ENCODE data around the gene IGFN1. TPM values are rescaled to one million over a fixed set of nuclear protein-coding genes. Genes with fewer than 3 reads are reported as not detected.

IGFN1 gene
- total and polyA plus RNA-seq, 2 of the 8 experiments (the other 6 are each of a cell fraction or from before 2014, with no cell fraction given) = not detected

GRCh38 chr1:201190005-201190404, 619 bp upstream of the IGFN1 start:
- Histone ChIP-seq H3K18ac (ENCODE audit: extremely low read depth, low read length) (no peak overlapping the region), H3K9ac (replicated peaks in 1 of 4; ENCODE audit: extremely low read depth in 1 of 4, low read depth in 3 of 4, low read length in 3 of 4) (no peak overlapping the region), H2BK5ac (ENCODE audit: low read depth, low read length) (no peak overlapping the region), H3K27me3 (replicated peaks in 1 of 4; ENCODE audit: control insufficient read depth in 3 of 4, extremely low read depth in 1 of 4, insufficient read depth in 3 of 4, low read length in 3 of 4) (no peaks in the 10 kb centered on the region), H2BK120ac (replicated peaks; ENCODE audit: low read depth, low read length) (no peak overlapping the region), H3K79me2 (ENCODE audit: control insufficient read depth in 1 of 2, insufficient read depth in 2 of 2, low read length in 2 of 2) (no peaks in the 10 kb centered on the region), H3K4me2 (ENCODE audit: insufficient read depth in 1 of 2, low read depth in 2 of 2, low read length in 2 of 2) (no peak overlapping the region), H3K4me1 (replicated peaks in 1 of 4; ENCODE audit: control insufficient read depth in 3 of 4, insufficient read depth in 4 of 4, low read length in 3 of 4) (no peaks in the 10 kb centered on the region), H3K36me3 (ENCODE audit: control insufficient read depth in 2 of 4, insufficient read depth in 4 of 4, low read length in 3 of 4) (no peaks in the 10 kb centered on the region), H3K23me2 (ENCODE audit: low read depth, low read length) (no peaks in the 10 kb centered on the region), H4K5ac (ENCODE audit: insufficient read length, low read depth, low read length) (no peak overlapping the region), H4K20me1 (replicated peaks in 1 of 2; ENCODE audit: control insufficient read depth in 1 of 2, insufficient read depth in 2 of 2, low read length in 2 of 2) (no peaks in the 10 kb centered on the region), H3K4me3 (ENCODE audit: extremely low read depth in 1 of 4, insufficient read depth in 2 of 4, low read depth in 3 of 4, low read length in 4 of 4) (no peak overlapping the region), H3K56ac (replicated peaks; ENCODE audit: insufficient read length, low read depth, low read length) (no peak overlapping the region), H3K4ac (replicated peaks; ENCODE audit: insufficient read length, low read depth, low read length) (no peak overlapping the region), H3K9me3 (ENCODE audit: insufficient read depth in 2 of 2, low read depth in 1 of 2, low read length in 1 of 2) (no peaks in the 10 kb centered on the region), H4K91ac (replicated peaks; ENCODE audit: insufficient read length, low read length) (no peak overlapping the region), H3K14ac (ENCODE audit: insufficient read length) (no peak overlapping the region), H3K23ac (ENCODE audit: insufficient read length) (no peak overlapping the region), H2BK20ac (ENCODE audit: low read length) (no peak overlapping the region), H2BK15ac (ENCODE audit: low read length) (no peak overlapping the region), H4K8ac (ENCODE audit: extremely low read depth, insufficient read depth, low read length) (no peak overlapping the region), H3K79me1 (ENCODE audit: low read depth, low read length) (no peaks in the 10 kb centered on the region), H2AK5ac (ENCODE audit: low read depth, low read length) (no peak overlapping the region), H2AFZ (ENCODE audit: low read length) (no peak overlapping the region), H2BK12ac (ENCODE audit: low read depth, low read length) (no peak overlapping the region), H3K27ac (ENCODE audit: low read depth, low read length) (no peak overlapping the region)
- POLR2A ChIA-PET (ENCODE audit: partially characterized antibody) = interaction anchor here (1.6 kb wide), 1 partner anchor 20 kb away, joined by 6 read pairs; no protein-coding TSS in a partner anchor
- FAIRE-seq (no peak), DNase-seq (ENCODE audit: low read depth in 1 of 2, low spot score in 2 of 2) (no peak)
- TF ChIP-seq TAF1 (IDR thresholded peaks at IDR 0.05; ENCODE audit: low read depth, low read length) (no peak), ATF2 (IDR thresholded peaks at IDR 0.05; ENCODE audit: low read length) (no peak), CBX8 (IDR thresholded peaks at IDR 0.05; ENCODE audit: borderline replicate concordance, low read depth, low read length) (no peak), TBP (IDR thresholded peaks at IDR 0.05; ENCODE audit: low read depth, low read length) (no peak), KDM4A (IDR thresholded peaks at IDR 0.05; ENCODE audit: low read depth, low read length, severe bottlenecking) (no peak)
- CTCF ChIA-PET (ENCODE audit: partially characterized antibody) = interaction anchor here (1.1 to 2.2 kb wide), 6 partner anchors 25 to 171 kb away, joined by 3 to 7 read pairs (median 5); no protein-coding TSS in a partner anchor
- 88% methylated on average over 6 of the region's 6 CpGs; no CpG with 5 or more reads in 1 of the 2 experiments for WGBS, 2 experiments (ENCODE audit: extremely low coverage in 1 of 2, insufficient coverage in 1 of 2, insufficient read length in 1 of 2, insufficient replicate concordance in 2 of 2, low coverage in 1 of 2, low lambda C conversion rate in 2 of 2, missing lambda C conversion rate in 1 of 2)

Measured in H1 (cell line).